Peyer's patch (tissue), 4 donors: ENCODE data around the gene LYZL6. TPM values are rescaled to one million over a fixed set of nuclear protein-coding genes. Genes with fewer than 3 reads are reported as not detected.

Experiments
- DNase-seq, 3 donors: peaks; one replicate each; pipeline ENCODE4 v3.0.0-alpha.2; 2017 to 2019
- H3K27ac ChIP-seq, 4 donors: fragments of 200-600 bp; sonication (generic); one replicate each; pipeline ENCODE4 v1.5.1; 2016 to 2019
- H3K27me3 ChIP-seq, 2 donors: fragments of 200-600 bp; sonication (generic); one replicate each; pipeline ENCODE4 v1.5.1; 2019
- H3K36me3 ChIP-seq, 3 donors: fragments of 200-600 bp; sonication (generic); one replicate each; pipeline ENCODE4 v1.5.1; 2016 to 2019
- H3K4me1 ChIP-seq, 4 donors: fragments of 200-600 bp; sonication (generic); one replicate each; pipeline ENCODE4 v1.5.1; 2016 to 2019
- H3K4me3 ChIP-seq, 4 donors: fragments of 200-600 bp; sonication (generic); 1 replicate in 3 of 4; 2 replicates in 1 of 4; pipeline ENCODE4 v1.5.1; 2016 to 2019; ENCODE audit warnings: mild to moderate bottlenecking in 1 of 4
- H3K9me3 ChIP-seq, 4 donors: fragments of 200-600 bp; sonication (generic); one replicate each; pipeline ENCODE4 v1.5.1; 2016 to 2019; ENCODE audit warnings: mild to moderate bottlenecking in 1 of 4
- POLR2A ChIP-seq, 2 donors: fragments of 450-650 bp; IDR thresholded peaks; one replicate each; pipeline ENCODE4 v1.5.1; 2017; ENCODE audit warnings: antibody characterized with exemption in 2 of 2, mild to moderate bottlenecking in 2 of 2, moderate library complexity in 2 of 2
- total RNA-seq, 4 donors: library from RNA; depleted of rRNA; stranded (reverse); fragments of >200 nt; gene quantifications; one replicate each; pipeline ENCODE4 v1.1.0, GENCODE V29; 2016
- TF ChIP-seq, protein P1 (sequence below), 6 experiments: fragments of 450-650 bp in 4 of 6; fragments of 200-600 bp in 2 of 6; sonication (generic) in 1 of 6; IDR thresholded peaks; one replicate each; pipeline ENCODE4 v1.5.1; 2017 to 2019; ENCODE audit warnings: antibody characterized with exemption in 6 of 6, mild to moderate bottlenecking in 3 of 6, moderate library complexity in 1 of 6

LYZL6 gene
- total RNA-seq, 4 donors from 2014 or later: not detected

GRCh38 chr17:35932586-35932985 is 10.9 kb downstream of the LYZL6 start:
- no peaks in the 10 kb centered on the region for H3K27me3 ChIP-seq
- H3K9me3 ChIP-seq: no peaks in the 10 kb centered on the region
- H3K36me3 ChIP-seq: no peaks in the 10 kb centered on the region
- peaks cover 3 to 7% (median 5%) of the 10 kb centered on the region in 4 donors for H3K4me1 ChIP-seq
- no peak for DNase-seq
- H3K27ac ChIP-seq: no peak overlapping the region
- no peak overlapping the region for H3K4me3 ChIP-seq
- TF ChIP-seq, protein P1, sequence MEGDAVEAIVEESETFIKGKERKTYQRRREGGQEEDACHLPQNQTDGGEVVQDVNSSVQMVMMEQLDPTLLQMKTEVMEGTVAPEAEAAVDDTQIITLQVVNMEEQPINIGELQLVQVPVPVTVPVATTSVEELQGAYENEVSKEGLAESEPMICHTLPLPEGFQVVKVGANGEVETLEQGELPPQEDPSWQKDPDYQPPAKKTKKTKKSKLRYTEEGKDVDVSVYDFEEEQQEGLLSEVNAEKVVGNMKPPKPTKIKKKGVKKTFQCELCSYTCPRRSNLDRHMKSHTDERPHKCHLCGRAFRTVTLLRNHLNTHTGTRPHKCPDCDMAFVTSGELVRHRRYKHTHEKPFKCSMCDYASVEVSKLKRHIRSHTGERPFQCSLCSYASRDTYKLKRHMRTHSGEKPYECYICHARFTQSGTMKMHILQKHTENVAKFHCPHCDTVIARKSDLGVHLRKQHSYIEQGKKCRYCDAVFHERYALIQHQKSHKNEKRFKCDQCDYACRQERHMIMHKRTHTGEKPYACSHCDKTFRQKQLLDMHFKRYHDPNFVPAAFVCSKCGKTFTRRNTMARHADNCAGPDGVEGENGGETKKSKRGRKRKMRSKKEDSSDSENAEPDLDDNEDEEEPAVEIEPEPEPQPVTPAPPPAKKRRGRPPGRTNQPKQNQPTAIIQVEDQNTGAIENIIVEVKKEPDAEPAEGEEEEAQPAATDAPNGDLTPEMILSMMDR (IDR thresholded peaks at IDR 0.05): no peak
- no peak for TF ChIP-seq POLR2A (IDR thresholded peaks at IDR 0.05)

- H3K36me3 ChIP-seq: no peaks in the 10 kb centered on the region
- no peaks in the 10 kb centered on the region for H3K9me3 ChIP-seq
- no peak for DNase-seq
- H3K4me1 ChIP-seq: peaks cover 3 to 7% (median 5%) of the 10 kb centered on the region in 4 donors
- H3K4me3 ChIP-seq: no peak overlapping the region
- no peak for TF ChIP-seq POLR2A (IDR thresholded peaks at IDR 0.05)
- TF ChIP-seq, protein P1 (IDR thresholded peaks at IDR 0.05): no peak
- H3K27me3 ChIP-seq: no peaks in the 10 kb centered on the region
- no peak overlapping the region for H3K27ac ChIP-seq
Observed at GRCh38 chr17:35931794-35932425, 11.6 kb downstream of the LYZL6 start.

DNA sequence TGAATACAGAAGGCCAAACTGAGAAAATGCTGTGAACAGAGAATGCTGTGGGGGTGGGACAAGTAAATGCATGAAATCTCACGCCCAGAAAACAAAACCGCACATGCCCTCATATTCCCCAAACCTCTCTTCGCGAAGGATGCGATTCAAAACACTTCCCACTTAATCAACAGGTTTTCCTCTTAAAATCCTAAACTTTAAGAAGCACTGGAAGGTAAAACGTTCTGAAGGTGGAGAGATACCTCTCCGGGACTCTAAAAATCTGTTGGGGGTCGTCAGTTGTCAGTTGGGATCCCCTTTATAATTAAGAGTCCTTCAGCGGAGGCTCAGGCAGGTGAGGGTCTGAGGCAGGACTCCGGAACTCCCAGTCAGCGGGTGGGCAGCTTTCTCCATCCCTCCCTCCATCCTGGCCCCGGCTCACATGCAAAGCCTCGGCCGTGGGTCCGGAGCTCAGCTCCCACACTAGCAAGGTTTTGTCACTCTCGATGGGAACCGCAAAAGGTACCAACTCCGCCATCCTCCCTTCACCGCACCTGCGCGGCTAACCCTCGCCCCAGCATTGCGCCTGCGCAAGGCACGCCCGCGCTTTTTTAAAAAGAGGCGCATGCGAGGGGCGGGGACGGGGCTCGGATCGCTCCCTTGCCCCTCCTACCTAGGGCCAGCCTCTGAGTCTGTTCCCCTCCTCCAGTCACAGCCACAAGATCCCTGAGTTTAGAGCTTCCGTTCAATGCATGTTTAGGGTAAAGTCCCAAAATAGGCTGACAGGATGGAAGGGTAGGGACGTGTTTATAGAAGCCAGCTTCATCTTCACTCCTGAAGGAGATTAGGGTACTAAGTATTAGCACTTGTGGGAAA is 13.1 kb downstream of the LYZL6 start, which contains the start of gene RDM1:
Gene RDM1, minus strand, starts transcription at position 563 of the 855 bp plus-strand sequence. Its CDS starts 46 bp downstream, at position 517.
- TF ChIP-seq, protein P1 (IDR thresholded peaks at IDR 0.05): no peak
- no peak for TF ChIP-seq POLR2A (IDR thresholded peaks at IDR 0.05)
- peak; percentile 44 to 79 (median 78) for DNase-seq
- peak within 1 kb of the TSS in 1 of 4 donors; percentile 10 for H3K27ac ChIP-seq

DNA sequence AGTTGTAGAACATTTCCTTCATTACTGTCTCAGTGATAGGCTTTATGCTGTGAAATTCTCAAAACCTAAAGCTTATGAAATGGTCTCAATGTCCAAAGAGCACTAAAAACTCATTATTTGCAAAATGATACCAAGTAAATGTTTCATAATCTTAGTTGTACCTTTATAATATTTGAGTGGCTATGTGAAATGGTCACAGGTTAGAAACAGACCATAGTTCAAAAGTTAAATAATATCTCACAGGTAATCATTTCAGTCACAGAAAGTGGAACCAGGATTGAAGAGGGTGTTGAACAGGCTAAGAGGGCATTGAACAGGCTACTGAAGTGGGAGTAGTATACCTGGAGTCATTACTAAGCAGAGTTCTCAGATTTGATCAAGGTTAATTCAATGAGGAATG is 15.8 kb downstream of the LYZL6 start:
- DNase-seq: no peak
- Histone ChIP-seq H3K27me3 (no peaks in the 10 kb centered on the region), H3K27ac (no peak overlapping the region), H3K36me3 (no peaks in the 10 kb centered on the region), H3K4me1 (peaks cover 3 to 7% (median 5%) of the 10 kb centered on the region in 4 donors), H3K9me3 (no peaks in the 10 kb centered on the region), H3K4me3 (no peak overlapping the region)
- TF ChIP-seq POLR2A (IDR thresholded peaks at IDR 0.05): no peak
- TF ChIP-seq, protein P1 (IDR thresholded peaks at IDR 0.05): no peak

More for the DNA sequence above, 13.1 kb downstream of the LYZL6 start, which contains the start of gene RDM1:
- Histone ChIP-seq H3K4me1 (peaks cover 3 to 7% (median 5%) of the 10 kb centered on the region in 4 donors), H3K36me3 (no peaks in the 10 kb centered on the region), H3K27me3 (no peaks in the 10 kb centered on the region), H3K9me3 (no peaks in the 10 kb centered on the region), H3K4me3 (peak within 1 kb of the TSS; percentile 43 to 63 (median 52))

DNA sequence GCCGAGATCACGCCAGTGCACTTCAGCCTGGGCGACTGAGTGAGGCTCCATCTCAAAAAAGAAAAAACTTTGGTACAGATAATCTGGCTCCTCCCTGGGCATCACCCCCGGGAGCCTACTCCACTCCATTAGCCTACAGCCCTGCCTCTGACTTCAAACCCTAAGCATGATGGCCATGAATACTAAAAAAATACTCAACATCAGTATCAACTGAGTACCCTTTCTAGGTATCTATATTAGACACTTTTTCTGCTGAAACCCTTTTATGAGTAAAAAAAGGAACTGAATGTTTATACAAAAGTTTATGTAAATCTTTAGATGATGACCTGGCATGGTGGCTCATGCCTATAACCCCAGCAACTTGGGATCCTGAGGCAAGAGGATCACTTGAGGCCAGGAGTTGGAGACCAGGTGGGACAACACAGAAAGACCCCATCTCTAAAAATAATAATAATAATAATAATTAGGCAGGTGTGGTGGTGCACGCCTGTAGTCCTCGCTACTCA is 19.9 kb downstream of the LYZL6 start:
- Histone ChIP-seq H3K27me3 (no peaks in the 10 kb centered on the region), H3K9me3 (no peaks in the 10 kb centered on the region), H3K36me3 (no peaks in the 10 kb centered on the region), H3K4me3 (no peak overlapping the region), H3K4me1 (no peaks in the 10 kb centered on the region), H3K27ac (no peak overlapping the region)
- TF ChIP-seq, protein P1 (IDR thresholded peaks at IDR 0.05): no peak
- no peak for TF ChIP-seq POLR2A (IDR thresholded peaks at IDR 0.05)
- DNase-seq: no peak
